Measurements from ENCODE around the gene MISP. TPM values are rescaled to one million over a fixed set of nuclear protein-coding genes. Genes with fewer than 3 reads are reported as not detected.
A peak's percentile ranks its signal among the peaks of the same experiment; 100 is the strongest.
"Not testable (repeated sequence)": the region's sequence is repeated elsewhere in the genome, so short reads cannot be mapped to it uniquely, and the experiment has no call there.

MISP gene
- total RNA-seq, 2 donors from 2014 or later = 285 to 320 TPM

DNA sequence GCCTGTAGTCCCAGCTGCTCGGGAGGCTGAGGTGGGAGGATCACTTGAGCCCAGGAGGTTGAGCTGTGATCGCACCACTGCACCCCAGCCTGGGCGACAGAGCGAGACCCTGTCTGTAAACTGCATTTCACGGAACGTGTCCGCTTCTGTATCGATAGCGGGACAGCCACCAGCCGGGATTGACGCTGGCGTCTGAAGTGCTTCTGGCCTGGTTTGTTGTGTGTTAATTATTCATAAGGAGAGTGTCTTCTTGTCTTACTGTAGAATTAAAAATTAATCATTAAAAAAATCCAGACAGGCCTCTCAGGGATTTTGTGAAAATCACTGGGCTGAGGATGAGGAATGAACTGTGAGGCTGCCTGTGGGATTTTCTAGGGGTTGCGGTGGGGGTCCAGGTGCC, 16.2 kb upstream of the MISP start:
- Histone ChIP-seq H3K9ac (ENCODE audit: low read depth in 2 of 2, low read length in 2 of 2) (no peak overlapping the region), H3K27ac (no peak overlapping the region), H3K36me3 (no peaks in the 10 kb centered on the region), H3K4me1 (no peaks in the 10 kb centered on the region), H3K9me3 (no peaks in the 10 kb centered on the region), H3K4me3 (no peak overlapping the region), H3K27me3 (no peaks in the 10 kb centered on the region)
- intact Hi-C loops (cut with DNase I) = loop anchor here (5.0 kb wide), 1 partner anchor 152 kb away; no protein-coding TSS in a partner anchor
- no peak for TF ChIP-seq CTCF (IDR thresholded peaks at IDR 0.05)
- DNase-seq = no peak

- Histone ChIP-seq H3K4me3 (no peak overlapping the region), H3K27ac (no peak overlapping the region), H3K4me1 (no peaks in the 10 kb centered on the region), H3K9me3 (no peaks in the 10 kb centered on the region), H3K27me3 (no peaks in the 10 kb centered on the region), H3K36me3 (no peaks in the 10 kb centered on the region), H3K9ac (ENCODE audit: low read depth in 2 of 2, low read length in 2 of 2) (no peak overlapping the region)
- intact Hi-C loops (cut with DNase I) = no loop called here
- no peak for TF ChIP-seq CTCF (IDR thresholded peaks at IDR 0.05)
- DNase-seq = no peak
These were observed 14.8 kb upstream of the MISP start for GRCh38 chr19:736125-736524.

- peak overlapping the region; percentile 51 for H3K27ac ChIP-seq
- no peak overlapping the region for H3K4me3 ChIP-seq
- peak; percentile 70 for DNase-seq
- peak; percentile 44 for TF ChIP-seq CTCF (IDR thresholded peaks at IDR 0.05)
- no peaks in the 10 kb centered on the region for H3K4me1 ChIP-seq
- peak overlapping the region in 1 of 2 donors; percentile 35 for H3K9ac ChIP-seq (ENCODE audit: low read depth in 2 of 2, low read length in 2 of 2)
- H3K36me3 ChIP-seq = no peaks in the 10 kb centered on the region
- H3K9me3 ChIP-seq = no peaks in the 10 kb centered on the region
- no peaks in the 10 kb centered on the region for H3K27me3 ChIP-seq
- intact Hi-C loops (cut with DNase I) = no loop called here
These were observed 13.3 kb upstream of the MISP start for GRCh38 chr19:737591-738093.

GRCh38 chr19:738509-739128, 12.3 kb upstream of the MISP start:
- Histone ChIP-seq H3K4me3 (no peak overlapping the region), H3K9me3 (no peaks in the 10 kb centered on the region), H3K27me3 (no peaks in the 10 kb centered on the region), H3K36me3 (no peaks in the 10 kb centered on the region), H3K9ac (ENCODE audit: low read depth in 2 of 2, low read length in 2 of 2) (peak overlapping the region; percentile 48 to 59), H3K27ac (peak overlapping the region; percentile 51), H3K4me1 (no peaks in the 10 kb centered on the region)
- peak; percentile 88 for DNase-seq
- intact Hi-C loops (cut with DNase I) = no loop called here
- no peak for TF ChIP-seq CTCF (IDR thresholded peaks at IDR 0.05)

DNA sequence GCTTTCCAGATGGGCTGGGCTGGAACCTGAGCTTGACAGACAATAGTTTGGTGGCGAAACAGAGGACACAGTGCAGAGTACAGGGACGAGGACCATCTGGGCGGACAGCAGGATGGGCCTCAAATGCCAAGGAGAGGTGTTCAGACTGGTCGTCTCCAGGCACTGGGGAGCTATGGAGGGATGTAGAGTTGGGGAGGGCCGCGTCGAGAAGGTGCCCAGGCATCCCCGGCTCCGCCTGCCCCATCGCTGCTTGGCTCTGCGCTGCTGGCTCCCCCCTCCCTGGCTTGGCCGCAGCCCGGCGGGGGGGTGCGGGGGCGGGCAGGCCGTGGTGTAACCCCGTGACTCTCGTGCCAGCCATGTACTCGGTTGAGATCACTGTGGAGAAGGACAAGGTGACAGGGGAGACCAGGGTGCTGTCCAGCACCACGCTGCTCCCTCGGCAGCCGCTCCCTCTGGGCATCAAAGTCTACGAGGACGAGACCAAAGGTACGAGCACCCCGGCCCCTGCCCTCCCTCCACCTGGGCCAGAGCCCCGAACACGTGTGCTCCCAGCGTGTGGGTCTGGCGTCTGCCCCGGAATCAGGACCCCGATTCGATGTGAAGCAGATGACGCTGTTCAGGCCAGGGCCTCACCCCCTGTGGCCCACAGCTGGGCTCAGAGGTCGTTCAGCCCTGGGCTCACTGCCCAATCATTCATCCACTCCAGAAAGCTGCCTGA, 10.8 kb upstream of the MISP start:
- Histone ChIP-seq H3K4me1 (no peaks in the 10 kb centered on the region), H3K4me3 (no peak overlapping the region), H3K27me3 (no peaks in the 10 kb centered on the region), H3K9me3 (no peaks in the 10 kb centered on the region), H3K9ac (ENCODE audit: low read depth in 2 of 2, low read length in 2 of 2) (peak overlapping the region in 1 of 2 donors; percentile 40), H3K27ac (no peak overlapping the region), H3K36me3 (no peaks in the 10 kb centered on the region)
- no peak for DNase-seq
- intact Hi-C loops (cut with DNase I) = no loop called here
- TF ChIP-seq CTCF (IDR thresholded peaks at IDR 0.05) = no peak

DNA sequence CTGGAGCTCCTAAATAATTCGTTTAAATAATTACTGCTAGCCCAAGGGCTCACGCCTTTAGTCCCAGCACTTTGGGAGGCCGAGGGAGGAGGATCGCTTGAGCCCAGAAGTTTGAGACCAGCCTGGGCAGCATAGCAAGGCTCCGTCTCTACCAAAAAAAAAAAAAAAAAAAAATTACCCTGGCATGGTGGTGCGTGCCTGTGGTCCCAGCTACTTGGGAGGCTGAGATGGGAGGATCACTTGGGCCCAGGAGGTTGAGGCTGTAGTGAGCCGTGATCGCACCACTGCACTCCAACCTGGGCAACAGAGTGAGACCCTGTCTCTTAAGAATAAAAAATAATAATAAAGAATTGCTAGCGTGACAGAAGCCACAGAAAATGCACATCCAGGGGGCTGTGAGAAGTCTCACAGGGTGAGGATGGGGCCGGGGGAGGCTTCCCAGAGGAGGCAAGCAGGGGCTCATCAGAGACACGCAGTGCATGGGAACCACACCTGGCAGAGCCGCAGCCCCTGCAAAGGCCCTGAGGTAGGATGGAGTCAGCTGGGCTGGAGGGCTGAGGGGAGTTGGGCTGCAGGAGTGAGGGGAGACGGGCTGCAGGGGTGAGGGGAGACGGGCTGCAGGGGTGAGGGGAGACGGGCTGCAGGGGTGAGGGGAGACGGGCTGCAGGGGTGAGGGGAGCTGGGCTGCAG, 10.0 kb upstream of the MISP start:
- H3K27ac ChIP-seq; intact Hi-C loops (cut with DNase I); H3K4me3 ChIP-seq; H3K27me3 ChIP-seq; H3K9me3 ChIP-seq; DNase-seq; H3K36me3 ChIP-seq; H3K4me1 ChIP-seq: not testable (repeated sequence)
- H3K9ac ChIP-seq (ENCODE audit: low read depth in 2 of 2, low read length in 2 of 2) = peak overlapping the region in 1 of 2 donors; percentile 40
